ENCODE data around the gene TBC1D1.

The TBC1D1 gene

DNA sequence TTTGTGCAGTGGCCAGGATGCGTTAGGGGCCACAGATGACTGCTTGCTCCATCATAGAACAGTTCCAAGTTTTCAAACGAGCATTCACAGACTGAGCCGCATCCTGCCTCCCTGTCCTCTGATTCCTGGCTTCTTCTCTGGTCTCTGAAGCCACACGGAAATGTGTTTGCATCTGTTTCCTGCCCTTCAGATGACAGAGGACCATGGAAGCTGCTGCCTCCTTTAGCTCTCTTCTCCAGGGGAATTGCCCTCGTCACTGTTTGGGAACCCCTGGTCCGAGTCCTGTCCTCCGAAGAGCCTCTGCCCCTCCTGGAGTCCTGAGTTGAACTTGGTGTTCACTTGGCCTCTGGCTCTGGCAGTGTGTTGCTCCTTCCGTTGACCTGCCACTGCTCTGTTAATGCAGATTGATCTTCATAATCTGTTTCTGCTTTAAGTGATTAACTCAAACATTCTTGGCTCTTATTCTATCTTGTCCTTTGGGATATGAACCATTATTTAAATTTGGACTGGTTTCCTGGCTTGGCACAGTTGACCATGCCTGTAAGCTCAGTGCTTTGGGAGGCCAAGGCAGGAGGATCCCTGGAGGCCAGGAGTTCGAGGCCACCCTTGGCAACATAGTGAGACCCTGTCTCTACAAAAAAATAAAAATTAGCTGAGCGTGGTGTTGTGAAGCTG lies 165.3 kb downstream of the TBC1D1 start:
- DNase-seq (ENCODE audit: low read depth): no peak

DNA sequence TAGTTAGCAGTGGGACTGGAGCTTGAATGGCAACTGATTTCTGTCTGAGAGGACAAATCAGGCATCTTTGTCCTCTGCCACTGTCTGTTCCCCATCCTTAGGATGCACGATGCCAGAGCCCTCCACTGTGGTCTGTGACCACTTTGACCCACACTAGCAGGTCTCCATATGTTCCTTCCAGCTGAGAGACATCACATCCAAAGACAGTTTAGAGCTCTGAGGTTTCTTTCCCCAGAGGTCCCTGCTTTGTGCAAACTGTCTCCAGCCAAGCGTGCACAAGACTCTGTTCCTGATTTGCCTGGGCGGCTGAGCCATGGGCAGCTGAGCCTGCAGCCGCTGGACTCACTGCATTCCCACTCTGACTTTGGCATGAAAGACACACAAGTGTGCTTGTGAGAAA lies 167.3 kb downstream of the TBC1D1 start:
- DNase-seq (ENCODE audit: low read depth): no peak

DNA sequence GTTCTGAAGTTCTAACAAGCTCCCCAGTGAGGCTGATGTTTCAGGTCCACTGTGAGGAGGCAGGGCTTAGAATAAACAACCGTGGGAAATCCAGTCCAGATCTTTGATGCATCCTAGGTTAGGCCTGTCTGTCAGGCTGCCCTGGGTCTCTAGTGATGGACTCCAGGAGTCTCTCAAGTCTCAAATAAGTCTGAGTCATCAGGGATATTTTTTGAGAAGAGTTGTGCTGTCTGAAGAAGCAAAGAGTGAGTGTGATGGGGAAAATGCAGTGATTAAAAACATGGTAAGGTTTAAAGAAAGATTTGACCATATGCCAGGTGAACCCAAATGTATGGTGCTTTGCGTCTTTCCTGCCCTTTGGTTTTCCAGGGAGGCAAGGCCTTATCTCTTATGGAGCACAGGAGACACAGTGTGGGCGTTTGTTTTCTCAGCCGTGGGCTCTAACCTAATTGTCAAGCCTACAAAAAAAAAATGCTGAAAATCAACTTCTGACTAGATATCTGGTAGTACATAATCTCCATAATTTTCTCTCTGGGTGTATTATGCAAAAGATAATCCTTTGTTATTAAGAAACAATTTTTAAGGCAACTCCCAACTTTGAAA lies 170.0 kb downstream of the TBC1D1 start:
- no peak for DNase-seq (ENCODE audit: low read depth)

DNA sequence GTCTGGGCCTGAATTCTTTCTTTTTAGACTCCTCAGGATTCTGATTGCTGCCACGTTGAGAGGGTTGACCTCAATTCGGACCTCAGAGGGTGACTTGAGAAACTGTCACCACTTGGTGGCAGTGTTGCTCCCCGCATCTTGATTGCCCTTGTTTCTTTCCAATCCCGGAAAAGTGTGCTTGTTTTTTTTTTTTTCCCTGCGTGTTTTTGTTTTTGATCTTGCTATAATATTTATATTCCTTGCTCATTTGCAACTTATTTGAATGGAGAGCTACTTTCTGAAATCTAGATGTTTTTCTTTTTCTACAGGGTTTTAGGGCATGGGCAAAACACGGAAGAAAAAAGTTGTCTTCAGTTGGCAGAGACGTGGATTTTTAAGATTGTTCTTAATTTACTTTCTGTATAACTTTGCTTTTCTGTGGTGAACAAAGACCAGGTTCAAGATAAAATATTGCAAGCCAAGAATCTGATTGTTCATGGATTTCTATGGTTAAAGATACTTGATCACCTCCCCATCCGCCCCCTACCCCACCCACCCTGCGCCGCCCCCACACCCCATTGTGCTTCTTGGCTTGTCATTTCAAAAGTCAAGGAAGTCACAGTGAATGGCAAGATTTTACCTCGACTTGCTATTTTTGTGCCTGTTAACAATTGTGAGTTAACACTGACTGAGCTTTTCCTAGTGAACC lies 171.3 kb downstream of the TBC1D1 start:
- DNase-seq (ENCODE audit: low read depth): peak; percentile 41

DNA sequence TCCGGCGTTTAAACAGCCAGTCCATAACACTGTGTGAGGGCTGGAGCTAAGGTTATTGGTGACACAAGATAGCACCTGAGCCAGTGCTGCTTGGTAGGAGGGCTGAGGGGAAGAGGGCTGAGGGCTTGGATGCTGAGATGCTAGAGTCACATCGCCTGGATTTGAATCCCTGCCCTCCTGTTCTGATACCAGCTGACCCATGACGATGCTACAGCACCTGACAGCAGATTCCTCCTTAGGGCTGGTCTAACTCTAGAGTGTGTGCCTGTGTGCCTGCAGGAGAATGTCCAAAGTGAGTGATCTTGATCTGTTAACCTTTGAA lies 171.9 kb downstream of the TBC1D1 start:
- no peak for DNase-seq (ENCODE audit: low read depth)

DNA sequence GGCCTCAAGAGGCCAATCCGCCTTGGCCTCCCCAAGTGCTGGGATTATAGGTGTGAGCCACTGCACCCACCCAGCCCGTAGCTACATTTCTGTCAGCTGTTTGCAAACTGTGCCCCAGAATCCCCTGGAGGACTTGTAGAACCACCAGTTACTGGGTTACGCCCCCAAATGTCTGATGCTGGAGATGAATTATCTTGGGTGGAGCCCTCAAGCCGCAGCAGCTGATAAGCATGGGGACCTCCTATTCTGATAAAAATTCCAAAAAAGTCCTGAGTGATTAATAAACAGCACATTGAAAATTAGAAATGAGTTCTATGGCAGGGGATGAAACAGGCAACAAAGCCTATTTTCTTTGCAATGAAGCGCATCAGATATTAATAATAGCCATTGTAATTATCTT lies 174.3 kb downstream of the TBC1D1 start:
- no peak for DNase-seq (ENCODE audit: low read depth)

DNA sequence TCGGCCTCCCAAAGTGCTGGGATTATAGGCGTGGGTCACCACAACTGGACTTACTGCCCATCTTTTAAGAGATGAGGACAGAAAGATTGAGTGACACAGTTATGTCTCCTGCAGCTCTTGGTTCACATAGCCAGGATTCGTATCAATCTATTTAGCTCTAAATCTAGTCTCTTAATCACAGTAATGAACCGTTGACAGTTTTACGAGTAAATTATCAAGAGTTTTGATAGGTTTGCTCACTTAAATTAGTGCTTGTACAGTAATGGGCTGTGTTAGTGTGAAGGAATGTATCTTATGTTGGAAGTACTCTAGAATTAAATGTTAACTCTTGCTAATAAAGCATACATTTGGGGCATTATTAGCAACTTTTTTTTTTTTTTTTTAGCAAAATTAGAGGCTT lies 175.0 kb downstream of the TBC1D1 start:
- DNase-seq (ENCODE audit: low read depth): no peak

DNA sequence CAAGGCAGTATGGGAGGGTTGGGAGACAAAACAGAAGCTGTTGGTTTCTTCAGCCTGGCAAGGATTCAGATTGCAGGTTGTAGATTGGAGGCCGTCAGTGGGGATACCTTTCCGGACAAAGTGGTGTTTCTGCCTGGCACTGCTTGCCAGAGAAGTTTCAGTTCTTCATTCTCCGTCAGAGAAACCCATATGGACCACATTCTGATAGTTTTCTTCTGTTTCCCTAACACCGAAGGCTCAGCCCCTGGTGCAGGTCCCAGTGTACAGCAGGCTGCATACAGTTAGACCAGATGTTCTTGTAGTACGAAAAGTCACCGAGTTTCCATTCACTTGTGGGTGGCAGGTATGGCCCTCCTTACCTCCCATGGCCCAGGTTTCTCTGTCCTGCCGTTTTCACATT lies 176.6 kb downstream of the TBC1D1 start:
- DNase-seq (ENCODE audit: low read depth): no peak

DNA sequence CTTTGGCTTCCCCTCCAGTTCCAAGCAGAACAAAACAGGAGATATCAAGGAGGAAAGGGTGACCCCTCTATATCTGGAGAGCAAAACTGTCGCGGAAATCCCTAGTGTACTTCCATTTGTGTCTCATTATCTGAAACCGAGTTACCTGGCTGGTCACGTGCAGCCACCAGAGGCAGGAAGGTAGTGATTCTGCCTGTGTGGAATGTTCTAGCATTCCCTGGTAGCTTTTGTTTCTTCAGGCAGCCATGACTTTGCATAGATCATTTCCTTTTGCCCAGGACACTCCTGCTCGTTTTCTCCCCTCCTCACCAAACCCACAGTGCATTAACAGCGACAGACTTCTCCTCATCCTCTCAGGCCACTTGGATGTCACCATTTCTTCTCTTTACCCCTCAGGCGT lies 177.2 kb downstream of the TBC1D1 start:
- no peak for DNase-seq (ENCODE audit: low read depth)

DNA sequence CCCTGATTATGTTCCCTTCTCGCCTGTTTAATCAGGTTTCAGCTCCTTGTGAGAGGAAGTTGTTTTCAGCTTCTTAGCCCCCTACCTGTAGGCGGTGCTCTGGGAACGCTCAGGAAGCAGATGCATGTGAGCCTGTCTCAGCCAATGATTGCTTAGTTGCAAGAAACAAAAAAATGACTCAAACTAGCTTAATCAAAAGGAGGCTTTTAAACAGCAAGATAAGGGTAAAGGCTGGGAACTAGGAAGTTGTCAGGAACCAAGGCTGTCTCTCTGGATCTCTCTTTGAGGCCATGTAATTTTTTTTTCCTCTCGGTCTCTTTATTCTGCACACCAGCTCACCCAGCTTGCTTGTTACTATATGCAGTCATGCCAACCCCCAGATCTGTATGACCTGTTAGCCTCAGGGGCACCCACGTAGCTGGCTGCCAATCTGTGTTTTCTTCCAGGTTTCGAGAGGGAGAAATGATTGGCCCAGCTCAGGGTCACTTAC lies 178.4 kb downstream of the TBC1D1 start:
- DNase-seq (ENCODE audit: low read depth): peak; percentile 41

DNA sequence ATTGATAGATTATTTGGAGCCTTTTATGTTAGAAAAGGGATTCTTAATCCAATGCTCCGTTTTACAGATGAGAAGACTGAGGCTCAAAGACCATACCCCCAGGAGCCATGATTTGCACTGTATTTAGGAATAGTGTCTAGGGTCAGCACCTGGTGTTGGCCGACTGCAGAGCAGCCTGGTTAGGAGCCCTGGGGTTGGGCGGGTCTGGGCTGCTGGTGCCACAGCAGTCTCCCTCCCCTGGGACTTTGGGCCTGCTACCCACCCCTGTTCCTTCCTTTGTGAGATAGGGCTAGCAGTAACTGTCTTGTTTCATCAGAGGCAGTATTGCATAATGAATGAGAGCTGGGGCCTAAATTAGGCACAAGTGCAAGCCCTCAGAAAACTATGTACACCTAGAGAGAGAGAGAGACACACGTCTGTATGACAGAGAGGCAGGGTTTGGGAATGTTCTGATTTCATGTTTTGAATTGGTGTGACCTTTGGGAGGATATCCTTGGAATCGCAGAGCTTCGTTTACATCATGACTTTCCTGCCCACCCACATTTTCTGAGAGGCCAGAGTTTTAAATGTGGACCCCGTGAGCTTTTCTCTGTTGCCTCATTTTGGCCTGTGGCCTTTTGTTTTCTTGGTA lies 181.0 kb downstream of the TBC1D1 start:
- DNase-seq (ENCODE audit: low read depth): no peak

DNA sequence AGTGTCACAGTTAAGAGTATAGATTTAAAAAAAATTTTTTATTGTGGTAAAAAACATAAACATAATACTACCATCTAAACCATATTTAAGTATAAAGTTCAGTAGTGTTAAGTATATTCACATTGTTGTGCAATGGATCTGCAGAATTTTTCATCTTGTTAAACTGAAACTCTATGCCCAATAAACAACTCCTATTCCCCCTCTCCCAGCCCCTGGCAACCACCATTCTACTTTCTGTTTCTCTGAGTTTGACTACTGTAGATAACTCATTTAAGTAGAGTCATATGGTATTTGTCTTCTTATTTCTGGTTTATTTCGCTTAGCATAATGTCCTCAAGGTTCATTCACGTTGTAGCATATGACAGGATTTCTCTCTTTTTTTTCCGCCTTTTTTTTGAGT lies 181.7 kb downstream of the TBC1D1 start:
- DNase-seq (ENCODE audit: low read depth): no peak

DNA sequence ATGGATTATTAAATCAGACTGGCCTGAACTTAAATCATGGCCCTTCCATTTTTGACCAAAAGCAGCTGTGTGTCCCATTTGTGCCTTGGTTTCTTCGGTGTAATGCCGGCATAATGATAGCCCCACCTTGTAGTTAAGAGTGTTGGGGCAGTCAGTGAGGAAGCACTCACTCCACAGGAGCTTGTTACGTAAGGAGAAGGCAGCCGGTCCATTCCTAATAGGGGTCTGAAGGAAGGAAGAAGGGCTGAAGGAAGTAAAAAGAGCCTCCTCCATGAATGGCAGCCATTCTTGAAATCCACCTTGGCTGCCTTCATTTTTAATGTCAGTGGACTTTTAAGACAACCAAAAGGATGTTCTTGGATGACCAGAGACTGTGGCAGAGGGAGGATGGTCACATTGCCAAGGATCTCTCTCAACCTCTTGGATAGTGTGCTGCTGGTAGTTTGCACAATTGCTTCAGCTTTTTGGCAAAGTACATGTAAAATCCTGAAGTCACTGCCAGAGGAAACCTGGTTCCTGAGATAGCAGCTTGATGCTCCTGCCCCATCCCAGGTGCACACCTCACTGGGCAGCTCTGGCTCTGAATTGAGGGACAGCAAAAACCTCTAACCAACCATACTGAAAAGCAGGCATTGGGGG lies 182.8 kb downstream of the TBC1D1 start:
- DNase-seq (ENCODE audit: low read depth): no peak

DNA sequence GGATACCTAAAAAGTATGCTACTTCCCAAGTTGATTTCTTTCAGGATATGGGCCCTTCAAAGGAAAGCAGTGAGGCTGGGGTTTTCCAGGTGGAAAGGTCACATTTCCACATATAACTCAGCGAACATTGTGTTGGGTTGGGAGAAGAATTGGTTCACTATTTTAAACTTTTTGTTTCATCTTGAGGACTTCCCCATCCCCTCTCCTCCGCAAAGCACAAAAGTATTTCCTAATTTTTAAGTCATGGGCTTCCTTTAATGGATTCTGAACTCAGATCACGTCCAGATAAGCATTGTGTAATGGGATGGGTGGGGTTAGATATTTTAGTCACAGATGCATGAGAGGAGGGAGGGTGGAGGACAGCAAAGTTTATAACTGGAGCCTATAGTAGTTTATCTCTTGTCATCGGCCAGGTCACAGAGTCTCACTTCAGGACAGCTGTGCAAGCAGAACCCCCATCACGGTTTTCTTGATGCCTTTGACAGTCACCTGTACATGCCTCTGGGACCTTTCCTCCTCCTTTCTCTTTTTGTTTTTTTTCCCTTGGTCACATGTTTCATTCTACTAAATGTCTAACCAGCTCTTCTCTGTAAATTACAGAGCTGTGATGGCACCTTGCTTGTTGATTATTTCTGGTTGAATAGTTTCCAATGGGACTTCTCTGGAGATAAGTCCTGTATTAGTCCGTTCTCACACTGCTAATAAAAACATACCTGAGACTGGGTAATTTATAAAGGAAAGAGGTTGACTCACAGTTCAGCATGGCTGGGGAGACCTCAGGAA lies 184.7 kb downstream of the TBC1D1 start:
- DNase-seq (ENCODE audit: low read depth): no peak

DNA sequence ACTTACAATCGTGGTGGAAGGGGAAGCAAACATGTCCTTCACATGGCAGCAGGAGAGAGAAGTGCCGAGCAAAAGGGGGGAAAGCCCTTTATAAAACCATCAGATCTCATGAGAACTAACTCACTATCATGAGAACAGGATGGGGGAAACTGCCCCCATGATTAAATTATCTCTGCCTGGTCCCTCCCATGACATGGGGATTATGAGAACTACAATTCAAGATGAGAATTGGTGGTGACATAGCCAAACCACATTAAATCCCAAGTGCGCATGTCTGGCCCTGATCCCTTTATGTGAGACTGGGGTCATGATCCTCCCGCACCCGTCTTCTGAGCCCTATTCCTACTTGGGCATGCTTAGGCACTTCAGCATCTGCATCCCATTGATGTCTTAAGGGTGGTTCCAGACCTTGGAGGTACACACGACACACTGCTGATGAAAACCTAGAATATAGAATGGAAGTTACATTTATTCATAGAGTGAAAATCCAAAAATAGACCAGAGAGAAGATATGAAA lies 185.3 kb downstream of the TBC1D1 start:
- no peak for DNase-seq (ENCODE audit: low read depth)

DNA sequence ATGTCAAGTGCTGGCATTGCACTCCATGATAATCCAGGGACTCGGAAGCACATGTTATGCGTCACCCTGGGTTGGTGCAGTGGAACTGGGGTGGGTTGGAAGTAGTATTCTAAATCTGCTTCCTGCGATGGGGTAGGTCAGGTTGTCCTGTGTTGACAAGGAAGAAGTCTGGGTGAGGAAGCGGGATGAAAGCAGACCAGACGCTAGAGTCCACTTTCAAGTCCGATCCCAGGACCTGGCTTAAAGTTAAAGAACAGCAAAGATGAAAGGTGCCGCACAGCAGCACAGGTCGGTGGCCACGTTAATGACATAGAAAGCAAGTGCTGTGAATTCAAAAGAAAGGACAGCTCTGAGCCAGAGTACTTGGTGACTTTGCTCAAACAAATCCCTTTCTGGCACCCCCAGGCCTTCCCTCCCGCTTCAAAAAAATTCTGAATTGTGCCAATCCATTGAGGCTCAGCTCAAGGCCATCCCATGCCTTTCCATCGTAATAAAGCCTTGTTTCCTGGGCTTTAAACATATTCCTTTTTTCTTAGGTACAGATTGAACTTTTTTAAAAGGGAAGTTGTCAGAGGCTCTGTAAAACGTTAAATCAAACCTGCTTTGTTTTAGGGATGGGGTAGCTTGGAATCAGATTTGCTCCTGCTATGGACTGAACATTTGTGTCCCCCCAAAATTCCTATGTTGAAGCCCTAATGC lies 187.1 kb downstream of the TBC1D1 start:
- no peak for DNase-seq (ENCODE audit: low read depth)

DNA sequence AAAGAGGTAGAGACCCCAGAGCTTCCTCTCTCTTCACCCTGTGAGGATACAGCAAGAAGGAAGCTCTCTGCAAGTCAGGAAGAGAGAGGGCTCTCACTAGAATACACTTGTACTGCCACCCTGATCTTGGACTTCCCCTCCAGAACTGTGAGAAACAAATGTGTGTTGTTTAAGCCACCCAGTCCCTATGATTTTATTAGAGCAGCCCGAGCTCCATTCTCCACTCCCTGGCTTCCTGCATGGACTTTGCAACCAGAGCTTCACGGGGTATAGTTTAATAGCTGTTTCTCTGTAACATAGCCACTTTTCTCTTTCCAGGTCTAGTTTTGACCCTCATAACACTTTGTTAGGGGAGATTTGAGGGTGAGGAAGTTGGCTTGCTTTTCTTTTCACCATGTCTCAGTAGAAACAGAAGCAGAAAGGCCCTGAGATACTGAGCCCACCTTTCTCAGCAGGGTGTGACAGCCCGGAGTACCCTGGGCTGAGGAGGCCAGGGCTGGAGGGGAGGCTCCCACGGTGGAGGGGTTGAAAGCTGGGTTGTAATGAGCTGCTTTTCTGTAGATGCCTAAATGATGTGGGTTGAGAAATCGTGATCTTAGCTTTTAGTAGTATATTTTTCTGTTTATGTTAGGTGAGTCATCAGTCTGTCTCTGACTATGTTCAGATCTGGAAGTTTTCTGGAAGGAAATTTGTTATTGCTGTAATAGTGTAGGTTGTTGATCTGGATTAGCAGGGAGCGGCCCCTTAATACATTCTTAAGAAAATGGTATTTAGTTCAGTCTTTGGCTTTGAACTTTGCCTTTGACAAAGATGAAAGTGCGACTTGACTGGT lies 187.9 kb downstream of the TBC1D1 start:
- DNase-seq (ENCODE audit: low read depth): no peak

DNA sequence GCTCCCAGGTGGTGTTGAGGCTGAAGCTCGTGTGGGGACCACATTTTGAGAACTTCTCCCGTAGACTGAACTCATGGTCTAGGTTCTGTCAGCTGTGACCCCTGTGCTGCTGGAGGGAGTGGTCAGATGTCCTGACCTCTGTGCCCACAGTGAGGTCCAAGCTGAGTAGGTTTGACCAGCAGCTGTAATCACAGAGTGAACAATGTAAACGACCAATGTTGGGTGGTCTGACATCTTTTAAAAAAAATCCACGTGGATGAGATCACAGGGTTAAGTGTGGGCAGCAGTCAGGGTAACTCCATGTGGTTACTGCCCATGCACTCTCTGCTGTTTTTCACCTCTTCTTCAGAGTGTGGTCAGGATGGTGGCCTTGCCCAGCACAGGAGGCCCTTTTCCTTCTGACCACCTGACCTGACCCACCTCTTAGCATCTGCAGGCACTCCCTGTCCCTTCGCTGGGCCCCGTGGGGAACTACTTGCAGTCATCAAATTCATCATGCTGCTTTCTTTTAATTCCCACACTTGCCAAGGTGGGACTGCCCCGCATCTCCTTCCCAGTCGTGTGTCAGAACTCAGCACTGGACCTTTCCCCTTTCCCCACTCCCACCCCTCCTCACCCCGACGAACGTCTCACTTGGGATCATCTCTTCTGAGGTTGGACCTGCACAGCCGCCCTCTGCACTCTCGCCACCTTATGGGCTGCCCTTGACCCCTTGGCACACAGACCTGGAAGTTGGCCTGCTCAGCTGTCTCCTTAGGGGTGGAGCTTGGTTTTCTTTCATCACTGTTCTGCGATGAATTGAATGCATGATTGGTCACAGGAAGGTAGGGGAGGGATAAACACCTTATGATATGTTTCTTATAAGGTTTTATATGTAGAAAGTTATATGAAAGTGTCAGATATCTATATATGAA lies 189.4 kb downstream of the TBC1D1 start:
- DNase-seq (ENCODE audit: low read depth): no peak

DNA sequence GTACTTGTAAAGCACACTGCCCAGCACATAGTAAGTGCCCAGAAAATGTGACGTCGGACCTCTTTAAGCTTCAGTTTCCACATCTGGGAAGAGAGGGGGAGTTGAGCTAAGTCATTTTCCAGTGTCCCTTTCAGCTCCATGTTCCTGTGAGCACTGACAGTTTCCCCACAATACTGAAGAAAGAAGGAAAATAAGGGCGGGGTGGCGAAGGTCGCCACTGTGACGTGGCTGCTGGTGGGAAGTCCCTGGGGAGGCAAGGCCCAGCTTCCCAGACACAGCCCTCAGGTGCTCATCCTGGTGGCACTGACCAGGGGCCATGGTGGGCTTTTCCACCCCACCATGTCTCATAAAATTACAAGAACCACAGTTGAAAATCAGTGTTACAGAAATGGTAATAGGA lies 191.1 kb downstream of the TBC1D1 start:
- DNase-seq (ENCODE audit: low read depth): no peak
